Measurements from ENCODE around the gene CLRN1.

DNA sequence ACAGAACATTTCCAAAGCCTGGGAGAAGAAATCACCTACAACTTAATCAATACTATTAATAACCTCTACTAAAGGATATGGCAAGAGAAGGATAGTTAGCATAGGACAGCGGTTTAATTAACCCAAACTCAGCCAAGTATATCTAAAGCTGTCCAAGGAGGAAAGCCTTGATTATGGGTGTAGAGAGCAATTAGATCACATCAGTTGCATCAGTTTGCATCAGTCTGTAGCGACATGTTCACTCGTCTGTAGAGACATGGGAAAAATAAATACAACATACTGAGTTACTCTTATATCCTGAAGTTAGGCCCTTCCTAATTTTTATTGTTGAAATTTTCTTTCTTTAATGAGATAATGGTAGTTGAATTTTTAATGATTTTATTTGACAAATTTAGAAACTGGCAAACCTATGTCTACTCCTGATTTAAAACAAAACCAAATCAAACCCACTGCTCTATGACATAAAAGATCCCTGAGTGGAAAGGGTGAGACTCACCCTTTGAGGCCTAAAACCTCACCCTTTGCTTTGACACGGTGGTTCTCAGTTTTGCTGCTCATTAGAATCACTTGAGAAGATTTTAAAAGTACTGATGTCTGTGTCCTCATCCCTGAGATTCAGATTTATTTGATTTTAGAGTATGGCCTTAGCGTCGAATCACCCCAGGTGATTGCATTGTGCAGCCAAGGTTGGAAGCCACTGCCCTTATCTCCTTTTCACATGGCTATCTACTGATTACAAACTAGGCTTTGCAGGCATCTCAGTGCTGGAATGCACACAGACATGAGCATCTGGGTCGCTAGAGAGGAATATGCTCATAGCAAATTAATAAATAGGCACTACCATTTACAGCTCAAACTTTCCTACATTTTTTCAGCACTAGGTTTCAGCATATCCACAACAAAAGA, 2.8 kb upstream of the CLRN1 start:
- TF ChIP-seq, protein P1, sequence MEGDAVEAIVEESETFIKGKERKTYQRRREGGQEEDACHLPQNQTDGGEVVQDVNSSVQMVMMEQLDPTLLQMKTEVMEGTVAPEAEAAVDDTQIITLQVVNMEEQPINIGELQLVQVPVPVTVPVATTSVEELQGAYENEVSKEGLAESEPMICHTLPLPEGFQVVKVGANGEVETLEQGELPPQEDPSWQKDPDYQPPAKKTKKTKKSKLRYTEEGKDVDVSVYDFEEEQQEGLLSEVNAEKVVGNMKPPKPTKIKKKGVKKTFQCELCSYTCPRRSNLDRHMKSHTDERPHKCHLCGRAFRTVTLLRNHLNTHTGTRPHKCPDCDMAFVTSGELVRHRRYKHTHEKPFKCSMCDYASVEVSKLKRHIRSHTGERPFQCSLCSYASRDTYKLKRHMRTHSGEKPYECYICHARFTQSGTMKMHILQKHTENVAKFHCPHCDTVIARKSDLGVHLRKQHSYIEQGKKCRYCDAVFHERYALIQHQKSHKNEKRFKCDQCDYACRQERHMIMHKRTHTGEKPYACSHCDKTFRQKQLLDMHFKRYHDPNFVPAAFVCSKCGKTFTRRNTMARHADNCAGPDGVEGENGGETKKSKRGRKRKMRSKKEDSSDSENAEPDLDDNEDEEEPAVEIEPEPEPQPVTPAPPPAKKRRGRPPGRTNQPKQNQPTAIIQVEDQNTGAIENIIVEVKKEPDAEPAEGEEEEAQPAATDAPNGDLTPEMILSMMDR (IDR thresholded peaks at IDR 0.05; ENCODE audit: low read length): no peak
- TF ChIP-seq EZH2 (optimal IDR thresholded peaks at IDR 0.05; ENCODE audit: low read depth, low read length): no peak

Measured in MM.1S (cell line).